Measurements from ENCODE around the gene CPNE5. TPM values are rescaled to one million over a fixed set of nuclear protein-coding genes. Genes with fewer than 3 reads are reported as not detected.

Gene CPNE5
- total and polyA plus RNA-seq, 4 donors = 0.20 to 13.1 (median 7.9) TPM; not detected in 1

- intact Hi-C loops (cut with DNase I) = no loop called here
- H3K27ac ChIP-seq (ENCODE audit: low read depth in 1 of 2, low read length in 2 of 2) = no peak overlapping the region
- 20 to 28% methylated on average over 7 of the region's 7 CpGs for WGBS, 2 donors
- no peaks in the 10 kb centered on the region for H3K27me3 ChIP-seq (ENCODE audit: control insufficient read depth in 1 of 2, insufficient read depth in 2 of 2, low read length in 1 of 2)
- H3K4me3 ChIP-seq (ENCODE audit: low read length in 2 of 2) = no peak overlapping the region
- H3K36me3 ChIP-seq (ENCODE audit: control insufficient read depth in 1 of 2, insufficient read depth in 2 of 2, low read length in 1 of 2) = no peaks in the 10 kb centered on the region
- ATAC-seq (ENCODE audit: low FRiP score) (no peak), DNase-seq (no peak)
- no peaks in the 10 kb centered on the region for H3K9me3 ChIP-seq (ENCODE audit: control insufficient read depth, low read length)
- H3K4me1 ChIP-seq (ENCODE audit: control insufficient read depth in 1 of 2, insufficient read depth in 2 of 2, low read length in 2 of 2) = no peaks in the 10 kb centered on the region
These were observed 15.0 kb downstream of the CPNE5 start for GRCh38 chr6:36824253-36824652.

- WGBS, 2 donors = 94 to 95% methylated on average over 12 of the region's 12 CpGs
- Histone ChIP-seq H3K9me3 (ENCODE audit: control insufficient read depth, low read length) (no peaks in the 10 kb centered on the region), H3K4me1 (ENCODE audit: control insufficient read depth in 1 of 2, insufficient read depth in 2 of 2, low read length in 2 of 2) (no peaks in the 10 kb centered on the region), H3K27me3 (ENCODE audit: control insufficient read depth in 1 of 2, insufficient read depth in 2 of 2, low read length in 1 of 2) (no peaks in the 10 kb centered on the region), H3K4me3 (ENCODE audit: low read length in 2 of 2) (no peak overlapping the region), H3K27ac (ENCODE audit: low read depth in 1 of 2, low read length in 2 of 2) (no peak overlapping the region), H3K36me3 (ENCODE audit: control insufficient read depth in 1 of 2, insufficient read depth in 2 of 2, low read length in 1 of 2) (no peaks in the 10 kb centered on the region)
- DNase-seq (no peak), ATAC-seq (ENCODE audit: low FRiP score) (no peak)
- intact Hi-C loops (cut with DNase I) = no loop called here
These were observed 15.7 kb downstream of the CPNE5 start for GRCh38 chr6:36823421-36824096.

- H3K36me3 ChIP-seq (ENCODE audit: control insufficient read depth in 1 of 2, insufficient read depth in 2 of 2, low read length in 1 of 2) = no peaks in the 10 kb centered on the region
- H3K9me3 ChIP-seq (ENCODE audit: control insufficient read depth, low read length) = no peaks in the 10 kb centered on the region
- H3K4me3 ChIP-seq (ENCODE audit: low read length in 2 of 2) = no peak overlapping the region
- DNase-seq = no peak
- peak; percentile 28 for ATAC-seq (ENCODE audit: low FRiP score)
- intact Hi-C loops (cut with DNase I) = no loop called here
- no peaks in the 10 kb centered on the region for H3K27me3 ChIP-seq (ENCODE audit: control insufficient read depth in 1 of 2, insufficient read depth in 2 of 2, low read length in 1 of 2)
- H3K27ac ChIP-seq (ENCODE audit: low read depth in 1 of 2, low read length in 2 of 2) = no peak overlapping the region
- H3K4me1 ChIP-seq (ENCODE audit: control insufficient read depth in 1 of 2, insufficient read depth in 2 of 2, low read length in 2 of 2) = no peaks in the 10 kb centered on the region
- 91% methylated on average over 19 of the region's 19 CpGs for WGBS, 2 donors
These were observed 16.6 kb downstream of the CPNE5 start for GRCh38 chr6:36822506-36823269.

- ATAC-seq (ENCODE audit: low FRiP score) = no peak
- no peaks in the 10 kb centered on the region for H3K4me1 ChIP-seq (ENCODE audit: control insufficient read depth in 1 of 2, insufficient read depth in 2 of 2, low read length in 2 of 2)
These were observed 17.5 kb downstream of the CPNE5 start for GRCh38 chr6:36821581-36822335.

GRCh38 chr6:36820700-36821580, 18.3 kb downstream of the CPNE5 start:
- no peak overlapping the region for H3K27ac ChIP-seq (ENCODE audit: low read depth in 1 of 2, low read length in 2 of 2)
- intact Hi-C loops (cut with DNase I) = no loop called here
- no peaks in the 10 kb centered on the region for H3K27me3 ChIP-seq (ENCODE audit: control insufficient read depth in 1 of 2, insufficient read depth in 2 of 2, low read length in 1 of 2)
- no peak for DNase-seq
- H3K36me3 ChIP-seq (ENCODE audit: control insufficient read depth in 1 of 2, insufficient read depth in 2 of 2, low read length in 1 of 2) = no peaks in the 10 kb centered on the region
- no peak for ATAC-seq (ENCODE audit: low FRiP score)
- no peaks in the 10 kb centered on the region for H3K9me3 ChIP-seq (ENCODE audit: control insufficient read depth, low read length)
- no peaks in the 10 kb centered on the region for H3K4me1 ChIP-seq (ENCODE audit: control insufficient read depth in 1 of 2, insufficient read depth in 2 of 2, low read length in 2 of 2)
- H3K4me3 ChIP-seq (ENCODE audit: low read length in 2 of 2) = no peak overlapping the region
- 88 to 94% methylated on average over 12 of the region's 12 CpGs for WGBS, 2 donors

More at GRCh38 chr6:36821581-36822335, 17.5 kb downstream of the CPNE5 start:
- Histone ChIP-seq H3K9me3 (ENCODE audit: control insufficient read depth, low read length) (no peaks in the 10 kb centered on the region), H3K4me3 (ENCODE audit: low read length in 2 of 2) (no peak overlapping the region), H3K27ac (ENCODE audit: low read depth in 1 of 2, low read length in 2 of 2) (no peak overlapping the region), H3K36me3 (ENCODE audit: control insufficient read depth in 1 of 2, insufficient read depth in 2 of 2, low read length in 1 of 2) (no peaks in the 10 kb centered on the region), H3K27me3 (ENCODE audit: control insufficient read depth in 1 of 2, insufficient read depth in 2 of 2, low read length in 1 of 2) (no peaks in the 10 kb centered on the region)
- WGBS, 2 donors = 92 to 93% methylated on average over 14 of the region's 14 CpGs
- intact Hi-C loops (cut with DNase I) = no loop called here
- no peak for DNase-seq

GRCh38 chr6:36818756-36819155, 20.5 kb downstream of the CPNE5 start:
- Histone ChIP-seq H3K27ac (ENCODE audit: low read depth in 1 of 2, low read length in 2 of 2) (no peak overlapping the region), H3K27me3 (ENCODE audit: control insufficient read depth in 1 of 2, insufficient read depth in 2 of 2, low read length in 1 of 2) (no peaks in the 10 kb centered on the region), H3K4me3 (ENCODE audit: low read length in 2 of 2) (no peak overlapping the region), H3K4me1 (ENCODE audit: control insufficient read depth in 1 of 2, insufficient read depth in 2 of 2, low read length in 2 of 2) (no peaks in the 10 kb centered on the region), H3K9me3 (ENCODE audit: control insufficient read depth, low read length) (no peaks in the 10 kb centered on the region), H3K36me3 (ENCODE audit: control insufficient read depth in 1 of 2, insufficient read depth in 2 of 2, low read length in 1 of 2) (no peaks in the 10 kb centered on the region)
- DNase-seq = no peak
- no peak for ATAC-seq (ENCODE audit: low FRiP score)
- 72 to 74% methylated on average over 4 of the region's 4 CpGs for WGBS, 2 donors
- intact Hi-C loops (cut with DNase I) = no loop called here

GRCh38 chr6:36817847-36818246, 21.4 kb downstream of the CPNE5 start:
- H3K27ac ChIP-seq (ENCODE audit: low read depth in 1 of 2, low read length in 2 of 2) = no peak overlapping the region
- ATAC-seq (ENCODE audit: low FRiP score) (no peak), DNase-seq (no peak)
- H3K4me3 ChIP-seq (ENCODE audit: low read length in 2 of 2) = no peak overlapping the region
- intact Hi-C loops (cut with DNase I) = no loop called here
- H3K4me1 ChIP-seq (ENCODE audit: control insufficient read depth in 1 of 2, insufficient read depth in 2 of 2, low read length in 2 of 2) = no peaks in the 10 kb centered on the region
- no peaks in the 10 kb centered on the region for H3K36me3 ChIP-seq (ENCODE audit: control insufficient read depth in 1 of 2, insufficient read depth in 2 of 2, low read length in 1 of 2)
- no peaks in the 10 kb centered on the region for H3K27me3 ChIP-seq (ENCODE audit: control insufficient read depth in 1 of 2, insufficient read depth in 2 of 2, low read length in 1 of 2)
- no peaks in the 10 kb centered on the region for H3K9me3 ChIP-seq (ENCODE audit: control insufficient read depth, low read length)
- 96 to 97% methylated on average over 3 of the region's 3 CpGs for WGBS, 2 donors

- intact Hi-C loops (cut with DNase I) = no loop called here
- Histone ChIP-seq H3K36me3 (ENCODE audit: control insufficient read depth in 1 of 2, insufficient read depth in 2 of 2, low read length in 1 of 2) (no peaks in the 10 kb centered on the region), H3K27ac (ENCODE audit: low read depth in 1 of 2, low read length in 2 of 2) (no peak overlapping the region), H3K9me3 (ENCODE audit: control insufficient read depth, low read length) (no peaks in the 10 kb centered on the region), H3K27me3 (ENCODE audit: control insufficient read depth in 1 of 2, insufficient read depth in 2 of 2, low read length in 1 of 2) (no peaks in the 10 kb centered on the region), H3K4me3 (ENCODE audit: low read length in 2 of 2) (no peak overlapping the region), H3K4me1 (ENCODE audit: control insufficient read depth in 1 of 2, insufficient read depth in 2 of 2, low read length in 2 of 2) (no peaks in the 10 kb centered on the region)
- DNase-seq (no peak), ATAC-seq (ENCODE audit: low FRiP score) (no peak)
- WGBS, 2 donors = 91 to 96% methylated on average over 9 of the region's 9 CpGs
These were observed 21.9 kb downstream of the CPNE5 start for GRCh38 chr6:36817176-36817817.

Measured in aorta (tissue), 5 donors.